ENCODE results near the gene LPCAT2. TPM values are rescaled to one million over a fixed set of nuclear protein-coding genes. Genes with fewer than 3 reads are reported as not detected.

LPCAT2 gene
- total and polyA plus RNA-seq, 4 donors = 0.96 to 4.2 (median 2.7) TPM

DNA sequence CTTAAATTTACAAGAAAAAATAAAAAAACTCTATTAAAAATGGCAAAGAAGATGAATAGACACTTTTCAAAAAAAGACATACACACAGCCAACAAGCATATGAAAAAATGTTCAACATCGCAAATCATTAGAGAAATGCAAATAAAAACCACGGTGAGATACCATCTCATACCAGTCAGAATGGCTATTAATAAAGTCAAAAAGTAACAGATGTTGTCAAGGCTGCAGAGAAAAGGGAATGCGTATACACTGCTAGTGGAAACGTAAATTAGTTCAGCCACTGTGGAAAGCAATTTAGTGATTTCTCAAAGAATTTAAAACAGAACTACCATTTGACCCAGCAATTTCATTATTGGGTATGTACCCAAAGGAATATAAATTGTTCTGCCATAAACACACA lies 89.1 kb downstream of the LPCAT2 start:
- WGBS = 84% methylated on average over 4 of the region's 4 CpGs

DNA sequence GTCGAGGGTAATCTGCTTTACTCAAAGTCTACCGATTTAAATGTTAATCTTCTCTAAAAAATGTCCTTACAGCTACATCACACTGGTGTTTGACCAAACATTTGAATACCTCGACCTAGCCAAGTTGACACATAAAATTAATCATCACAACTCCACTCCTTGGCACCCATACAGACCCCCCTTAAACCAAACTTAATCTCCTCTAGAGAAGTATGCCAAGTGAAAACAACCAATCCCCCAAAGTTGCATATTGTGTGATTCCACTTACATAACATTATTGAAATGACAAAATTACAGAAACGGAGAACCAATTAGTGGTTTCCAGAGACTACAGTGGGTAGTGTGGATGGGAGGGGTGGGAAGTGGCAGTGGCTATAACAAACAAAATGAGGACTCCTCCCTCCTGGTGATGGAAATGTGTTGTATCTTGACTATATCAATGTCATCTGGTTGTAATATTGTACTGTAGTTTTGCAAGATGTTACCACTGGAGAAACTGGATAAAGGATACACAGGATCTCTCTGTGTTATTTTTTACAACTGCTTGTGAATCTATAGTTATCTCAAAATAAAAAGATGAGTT lies 97.0 kb downstream of the LPCAT2 start:
- Histone ChIP-seq H3K4me3 (ENCODE audit: low read depth in 1 of 3, low read length in 3 of 3) (no peak overlapping the region), H3K9me3 (ENCODE audit: control insufficient read depth in 4 of 4, low read length in 3 of 4) (no peaks in the 10 kb centered on the region), H3K27me3 (ENCODE audit: control insufficient read depth in 4 of 4, insufficient read depth in 4 of 4, low read length in 3 of 4) (no peaks in the 10 kb centered on the region), H3K27ac (ENCODE audit: low read depth in 1 of 2, low read length in 2 of 2) (no peak overlapping the region), H3K9ac (ENCODE audit: low read depth in 1 of 2, low read length in 2 of 2) (no peak overlapping the region), H3K36me3 (ENCODE audit: control insufficient read depth in 4 of 4, insufficient read depth in 3 of 4, low read depth in 1 of 4, low read length in 3 of 4) (no peaks in the 10 kb centered on the region), H3K4me1 (ENCODE audit: control insufficient read depth in 4 of 4, insufficient read depth in 4 of 4, low read length in 3 of 4) (no peaks in the 10 kb centered on the region)
- WGBS = 70% methylated on average over 4 of the region's 4 CpGs
- no peak for DNase-seq (ENCODE audit: low spot score)
- TF ChIP-seq FOXA1 (IDR thresholded peaks at IDR 0.05) = no peak
- no peak for TF ChIP-seq RXRA (IDR thresholded peaks at IDR 0.05)
- TF ChIP-seq TAF1 (conservative IDR thresholded peaks at IDR 0.05) = no peak
- TF ChIP-seq, protein P1, sequence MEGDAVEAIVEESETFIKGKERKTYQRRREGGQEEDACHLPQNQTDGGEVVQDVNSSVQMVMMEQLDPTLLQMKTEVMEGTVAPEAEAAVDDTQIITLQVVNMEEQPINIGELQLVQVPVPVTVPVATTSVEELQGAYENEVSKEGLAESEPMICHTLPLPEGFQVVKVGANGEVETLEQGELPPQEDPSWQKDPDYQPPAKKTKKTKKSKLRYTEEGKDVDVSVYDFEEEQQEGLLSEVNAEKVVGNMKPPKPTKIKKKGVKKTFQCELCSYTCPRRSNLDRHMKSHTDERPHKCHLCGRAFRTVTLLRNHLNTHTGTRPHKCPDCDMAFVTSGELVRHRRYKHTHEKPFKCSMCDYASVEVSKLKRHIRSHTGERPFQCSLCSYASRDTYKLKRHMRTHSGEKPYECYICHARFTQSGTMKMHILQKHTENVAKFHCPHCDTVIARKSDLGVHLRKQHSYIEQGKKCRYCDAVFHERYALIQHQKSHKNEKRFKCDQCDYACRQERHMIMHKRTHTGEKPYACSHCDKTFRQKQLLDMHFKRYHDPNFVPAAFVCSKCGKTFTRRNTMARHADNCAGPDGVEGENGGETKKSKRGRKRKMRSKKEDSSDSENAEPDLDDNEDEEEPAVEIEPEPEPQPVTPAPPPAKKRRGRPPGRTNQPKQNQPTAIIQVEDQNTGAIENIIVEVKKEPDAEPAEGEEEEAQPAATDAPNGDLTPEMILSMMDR (IDR thresholded peaks at IDR 0.05; ENCODE audit: low read depth, low read length, missing input control) = no peak
- no peak for TF ChIP-seq EGR1 (IDR thresholded peaks at IDR 0.05; ENCODE audit: low read depth in 2 of 2)
- no peak for TF ChIP-seq FOXA2 (IDR thresholded peaks at IDR 0.05)
- no peak for TF ChIP-seq NR2F2 (IDR thresholded peaks at IDR 0.05)
- TF ChIP-seq YY1 (IDR thresholded peaks at IDR 0.05) = no peak
- TF ChIP-seq SP1 (IDR thresholded peaks at IDR 0.05) = no peak
- no peak for TF ChIP-seq JUND (IDR thresholded peaks at IDR 0.05)
- TF ChIP-seq, protein P2, sequence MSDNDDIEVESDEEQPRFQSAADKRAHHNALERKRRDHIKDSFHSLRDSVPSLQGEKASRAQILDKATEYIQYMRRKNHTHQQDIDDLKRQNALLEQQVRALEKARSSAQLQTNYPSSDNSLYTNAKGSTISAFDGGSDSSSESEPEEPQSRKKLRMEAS (IDR thresholded peaks at IDR 0.05) = no peak

More for the DNA sequence above, 89.1 kb downstream of the LPCAT2 start:
- no peak for DNase-seq (ENCODE audit: low spot score)
- no peaks in the 10 kb centered on the region for H3K9me3 ChIP-seq (ENCODE audit: control insufficient read depth in 4 of 4, low read length in 3 of 4)
- H3K4me3 ChIP-seq (ENCODE audit: low read depth in 1 of 3, low read length in 3 of 3) = no peak overlapping the region
- TF ChIP-seq TAF1 (conservative IDR thresholded peaks at IDR 0.05) (no peak), JUND (IDR thresholded peaks at IDR 0.05) (no peak), YY1 (IDR thresholded peaks at IDR 0.05) (no peak), HNF4A (conservative IDR thresholded peaks at IDR 0.05) (no peak), HNF4G (IDR thresholded peaks at IDR 0.05) (no peak), NR2F2 (IDR thresholded peaks at IDR 0.05) (no peak), SP1 (IDR thresholded peaks at IDR 0.05) (no peak), EGR1 (IDR thresholded peaks at IDR 0.05; ENCODE audit: low read depth in 2 of 2) (no peak), FOXA1 (IDR thresholded peaks at IDR 0.05) (no peak), FOXA2 (IDR thresholded peaks at IDR 0.05) (no peak), RXRA (IDR thresholded peaks at IDR 0.05) (no peak)
- TF ChIP-seq, protein P3, sequence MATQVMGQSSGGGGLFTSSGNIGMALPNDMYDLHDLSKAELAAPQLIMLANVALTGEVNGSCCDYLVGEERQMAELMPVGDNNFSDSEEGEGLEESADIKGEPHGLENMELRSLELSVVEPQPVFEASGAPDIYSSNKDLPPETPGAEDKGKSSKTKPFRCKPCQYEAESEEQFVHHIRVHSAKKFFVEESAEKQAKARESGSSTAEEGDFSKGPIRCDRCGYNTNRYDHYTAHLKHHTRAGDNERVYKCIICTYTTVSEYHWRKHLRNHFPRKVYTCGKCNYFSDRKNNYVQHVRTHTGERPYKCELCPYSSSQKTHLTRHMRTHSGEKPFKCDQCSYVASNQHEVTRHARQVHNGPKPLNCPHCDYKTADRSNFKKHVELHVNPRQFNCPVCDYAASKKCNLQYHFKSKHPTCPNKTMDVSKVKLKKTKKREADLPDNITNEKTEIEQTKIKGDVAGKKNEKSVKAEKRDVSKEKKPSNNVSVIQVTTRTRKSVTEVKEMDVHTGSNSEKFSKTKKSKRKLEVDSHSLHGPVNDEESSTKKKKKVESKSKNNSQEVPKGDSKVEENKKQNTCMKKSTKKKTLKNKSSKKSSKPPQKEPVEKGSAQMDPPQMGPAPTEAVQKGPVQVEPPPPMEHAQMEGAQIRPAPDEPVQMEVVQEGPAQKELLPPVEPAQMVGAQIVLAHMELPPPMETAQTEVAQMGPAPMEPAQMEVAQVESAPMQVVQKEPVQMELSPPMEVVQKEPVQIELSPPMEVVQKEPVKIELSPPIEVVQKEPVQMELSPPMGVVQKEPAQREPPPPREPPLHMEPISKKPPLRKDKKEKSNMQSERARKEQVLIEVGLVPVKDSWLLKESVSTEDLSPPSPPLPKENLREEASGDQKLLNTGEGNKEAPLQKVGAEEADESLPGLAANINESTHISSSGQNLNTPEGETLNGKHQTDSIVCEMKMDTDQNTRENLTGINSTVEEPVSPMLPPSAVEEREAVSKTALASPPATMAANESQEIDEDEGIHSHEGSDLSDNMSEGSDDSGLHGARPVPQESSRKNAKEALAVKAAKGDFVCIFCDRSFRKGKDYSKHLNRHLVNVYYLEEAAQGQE (IDR thresholded peaks at IDR 0.05) = no peak
- TF ChIP-seq, protein P1 (IDR thresholded peaks at IDR 0.05; ENCODE audit: low read depth, low read length, missing input control) = no peak
- TF ChIP-seq, protein P4, sequence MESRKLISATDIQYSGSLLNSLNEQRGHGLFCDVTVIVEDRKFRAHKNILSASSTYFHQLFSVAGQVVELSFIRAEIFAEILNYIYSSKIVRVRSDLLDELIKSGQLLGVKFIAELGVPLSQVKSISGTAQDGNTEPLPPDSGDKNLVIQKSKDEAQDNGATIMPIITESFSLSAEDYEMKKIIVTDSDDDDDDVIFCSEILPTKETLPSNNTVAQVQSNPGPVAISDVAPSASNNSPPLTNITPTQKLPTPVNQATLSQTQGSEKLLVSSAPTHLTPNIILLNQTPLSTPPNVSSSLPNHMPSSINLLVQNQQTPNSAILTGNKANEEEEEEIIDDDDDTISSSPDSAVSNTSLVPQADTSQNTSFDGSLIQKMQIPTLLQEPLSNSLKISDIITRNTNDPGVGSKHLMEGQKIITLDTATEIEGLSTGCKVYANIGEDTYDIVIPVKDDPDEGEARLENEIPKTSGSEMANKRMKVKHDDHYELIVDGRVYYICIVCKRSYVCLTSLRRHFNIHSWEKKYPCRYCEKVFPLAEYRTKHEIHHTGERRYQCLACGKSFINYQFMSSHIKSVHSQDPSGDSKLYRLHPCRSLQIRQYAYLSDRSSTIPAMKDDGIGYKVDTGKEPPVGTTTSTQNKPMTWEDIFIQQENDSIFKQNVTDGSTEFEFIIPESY (IDR thresholded peaks at IDR 0.05) = no peak
- TF ChIP-seq, protein P2 (IDR thresholded peaks at IDR 0.05) = no peak
- H3K27ac ChIP-seq (ENCODE audit: low read depth in 1 of 2, low read length in 2 of 2) = no peak overlapping the region
- H3K27me3 ChIP-seq (ENCODE audit: control insufficient read depth in 4 of 4, insufficient read depth in 4 of 4, low read length in 3 of 4) = no peaks in the 10 kb centered on the region
- H3K9ac ChIP-seq (ENCODE audit: low read depth in 1 of 2, low read length in 2 of 2) = no peak overlapping the region
- H3K36me3 ChIP-seq (ENCODE audit: control insufficient read depth in 4 of 4, insufficient read depth in 3 of 4, low read depth in 1 of 4, low read length in 3 of 4) = no peaks in the 10 kb centered on the region
- H3K4me1 ChIP-seq (ENCODE audit: control insufficient read depth in 4 of 4, insufficient read depth in 4 of 4, low read length in 3 of 4) = no peaks in the 10 kb centered on the region

Data from liver (tissue), 9 donors.